Thyroid gland (tissue), 4 donors: ENCODE data around the gene DHX15.

Source experiments
- CTCF ChIP-seq, 6 experiments: fragments of 200-600 bp in 3 of 6; fragments of 450-650 bp in 3 of 6; sonication (generic) in 3 of 6; IDR thresholded peaks; one replicate each; pipeline ENCODE4 v1.5.1; 2016 to 2019; ENCODE audit warnings: antibody characterized with exemption in 6 of 6, mild to moderate bottlenecking in 2 of 6, inconsistent platforms in 1 of 6, moderate library complexity in 1 of 6
- POLR2A ChIP-seq, 2 donors: fragments of 450-650 bp; IDR thresholded peaks; one replicate each; pipeline ENCODE4 v1.6.1; 2017; ENCODE audit warnings: antibody characterized with exemption in 2 of 2, mild to moderate bottlenecking in 2 of 2, moderate library complexity in 1 of 2

GRCh38 chr4:24598025-24598424 lies 13.7 kb upstream of the DHX15 start:
- TF ChIP-seq CTCF (IDR thresholded peaks at IDR 0.05) (no peak), POLR2A (IDR thresholded peaks at IDR 0.05) (no peak)
